K562 (cell line): ENCODE measurements around the gene GABRR1. TPM values are rescaled to one million over a fixed set of nuclear protein-coding genes. Genes with fewer than 3 reads are reported as not detected.

Source experiments
- ATAC-seq: fragments of 200-7000 bp; cut with Tn5 transposase; 3 replicates; pipeline ENCODE4 v1.9.1; 2020; ENCODE audit warnings: moderate library complexity
- BruUV-seq: library from RNA; stranded (reverse); fragments of 400-500 nt; replicated peaks from 2 replicates; lab custom pipeline; 2021; lab: Mats Ljungman, UMichigan
- CTCF ChIA-PET: fragments of 300-600 bp; formaldehyde crosslinking; extraction: SDS; loops from one replicate; lab custom pipeline; 2021; ENCODE audit warnings: low intra/inter-chr PET ratio; lab: Yijun Ruan, JAX
- POLR2A ChIA-PET: fragments of 300-600, 350-650 bp; sonication (Branson Sonifier 250); formaldehyde crosslinking; extraction: SDS; loops from one replicate; lab custom pipeline; 2021; ENCODE audit warnings: antibody characterized with exemption, inconsistent platforms; lab: Yijun Ruan, JAX
- DNase-seq, 4 experiments: peaks; one replicate each; pipeline versions ENCODE4 v3.0.0 to v3.0.0-alpha.2; 2011 to 2018; ENCODE audit warnings: low spot score in 3 of 4, mixed read lengths in 3 of 4; ENCODE audit errors: extremely low read depth in 1 of 4
- FAIRE-seq: peaks from 2 replicates; lab custom pipeline; 2011; peaks lifted over from hg19 to GRCh38; lab: Jason Lieb, UNC
- H2AFZ ChIP-seq: 2 replicates; pipeline ENCODE4 v1.6.0; 2011; ENCODE audit warnings: low read depth, low read length, control low read depth, inconsistent platforms
- H3K27ac ChIP-seq: fragments of 200-600 bp; 3 replicates; pipeline ENCODE4 v1.8.0; 2011; ENCODE audit warnings: low read depth, mild to moderate bottlenecking, control low read depth, inconsistent platforms, low read length, moderate library complexity, mixed read lengths; ENCODE audit errors: extremely low read depth
- H3K27me3 ChIP-seq, 2 experiments: fragments of 300-600 bp in 1 of 2; 2 replicates in 1 of 2; 3 replicates in 1 of 2; pipeline versions ENCODE4 v1.6.0 to v1.8.0; 2011; ENCODE audit warnings: inconsistent platforms in 2 of 2, low read length in 2 of 2, mild to moderate bottlenecking in 1 of 2, mixed read lengths in 1 of 2, moderate library complexity in 1 of 2; ENCODE audit not compliant: control insufficient read depth in 2 of 2, insufficient read depth in 2 of 2
- H3K36me3 ChIP-seq: fragments of 300-600 bp; 3 replicates; pipeline ENCODE4 v1.8.0; 2011; ENCODE audit warnings: mild to moderate bottlenecking, low read length, inconsistent platforms; ENCODE audit not compliant: control insufficient read depth, insufficient read depth
- H3K4me1 ChIP-seq, 2 experiments: fragments of 200-600 bp in 1 of 2; replicated peaks in 1 of 2; 2 replicates in 1 of 2; 3 replicates in 1 of 2; pipeline versions ENCODE4 v1.5.1 to v1.8.0; 2011; ENCODE audit warnings: inconsistent platforms in 2 of 2, low read length in 2 of 2, mild to moderate bottlenecking in 1 of 2, mixed read lengths in 1 of 2, moderate library complexity in 1 of 2; ENCODE audit not compliant: control insufficient read depth in 2 of 2, insufficient read depth in 2 of 2
- H3K4me2 ChIP-seq: 2 replicates; pipeline ENCODE4 v1.6.1; 2011; ENCODE audit warnings: low read length, control low read depth, inconsistent platforms, mixed read lengths; ENCODE audit not compliant: insufficient read depth
- H3K4me3 ChIP-seq: fragments of 200-600 bp; sonication (generic), shearing (Covaris generic); 2 replicates; pipeline ENCODE4 v1.5.1; 2016; ENCODE audit warnings: control low read depth, inconsistent platforms
- H3K79me2 ChIP-seq: fragments of 200-600 bp; 3 replicates; pipeline ENCODE4 v1.8.0; 2011; ENCODE audit warnings: low read length, inconsistent platforms; ENCODE audit not compliant: control insufficient read depth, insufficient read depth
- H3K9ac ChIP-seq, 2 experiments: 2 replicates each; pipeline versions ENCODE4 v1.6.0 to v1.6.1; 2011; ENCODE audit warnings: low read depth in 2 of 2, low read length in 2 of 2, control low read depth in 1 of 2, inconsistent platforms in 1 of 2, mild to moderate bottlenecking in 1 of 2, mixed read lengths in 1 of 2; ENCODE audit not compliant: insufficient read depth in 1 of 2
- H3K9me1 ChIP-seq: one replicate; pipeline ENCODE4 v1.6.0; 2011; ENCODE audit warnings: inconsistent platforms, mild to moderate bottlenecking, low read length, moderate library complexity; ENCODE audit not compliant: control insufficient read depth, insufficient read depth
- H3K9me3 ChIP-seq: replicated peaks from 2 replicates; pipeline ENCODE4 v1.5.1; 2011; ENCODE audit warnings: low read depth, low read length, inconsistent platforms; ENCODE audit not compliant: control insufficient read depth, insufficient read depth
- H4K20me1 ChIP-seq: replicated peaks from 2 replicates; pipeline ENCODE4 v1.6.1; 2011; ENCODE audit warnings: low read length, inconsistent platforms, mixed read lengths; ENCODE audit not compliant: control insufficient read depth, insufficient read depth
- CBX3 ChIP-seq, 2 experiments: IDR thresholded peaks; 1 replicate in 1 of 2; 2 replicates in 1 of 2; pipeline ENCODE4 v1.6.1; 2012; ENCODE audit warnings: inconsistent platforms in 2 of 2, low read length in 2 of 2, borderline replicate concordance in 1 of 2, control low read depth in 1 of 2
- ESRRB ChIP-seq: fragments of 250-450 bp; sonication (Bioruptor Pico); IDR thresholded peaks from 2 replicates; pipeline ENCODE4 v1.5.0; 2020; ENCODE audit warnings: mild to moderate bottlenecking, moderate library complexity, borderline replicate concordance
- FOXK2 ChIP-seq, 2 experiments: fragments of 450-650 bp; IDR thresholded peaks in 1 of 2; conservative IDR thresholded peaks in 1 of 2; 2 replicates each; pipeline ENCODE4 v1.6.1; 2016; ENCODE audit warnings: low read depth in 2 of 2, mild to moderate bottlenecking in 1 of 2
- GTF2E2 ChIP-seq: fragments of 200-800 bp; sonication (Bioruptor generic); IDR thresholded peaks from 2 replicates; pipeline ENCODE4 v1.6.1; 2016; ENCODE audit warnings: missing genetic modification characterization, missing compliant biosample characterization
- HDGF ChIP-seq: fragments of 450-650 bp; IDR thresholded peaks from 2 replicates; pipeline ENCODE4 v1.6.1; 2016
- POLR2AphosphoS2 ChIP-seq: IDR thresholded peaks from 2 replicates; pipeline ENCODE4 v1.6.1; 2012; ENCODE audit warnings: low read length, improper control_type of control experiment
- PTRF ChIP-seq: fragments of 450-650 bp; IDR thresholded peaks from 2 replicates; pipeline ENCODE4 v1.6.1; 2016; ENCODE audit warnings: mild to moderate bottlenecking, missing genetic modification characterization, missing compliant biosample characterization
- RBM34 ChIP-seq: fragments of 200-400 bp; formaldehyde crosslinking; IDR thresholded peaks from 2 replicates; pipeline ENCODE4 v1.6.1; 2018; ENCODE audit warnings: low read length, borderline replicate concordance; ENCODE audit not compliant: insufficient read depth
- ZNF764 ChIP-seq: fragments of 250-450 bp; sonication (Bioruptor Pico); IDR thresholded peaks from 2 replicates; pipeline ENCODE4 v1.4.0; 2020; ENCODE audit warnings: low read depth, mild to moderate bottlenecking, moderate library complexity
- WGBS: fragments of 100-300 bp; shearing (Covaris generic); methylation state at CpG from one replicate; pipeline ENCODE4 v1.1.6; 2016; ENCODE audit warnings: low coverage, mixed read lengths; ENCODE audit not compliant: insufficient coverage; ENCODE audit errors: missing lambda C conversion rate; 5-methylcytosine and 5-hydroxymethylcytosine counted together
- in situ Hi-C: fragments of 300-500 bp; cut with MboI; formaldehyde crosslinking; loops from 4 replicates; pipeline ENCODE4 v1.15.0; 2018; ENCODE audit warnings: inconsistent platforms, mixed read lengths
- intact Hi-C: fragments of 100-400 bp; cut with micrococcal nuclease; formaldehyde crosslinking; loops from 2 replicates; pipeline ENCODE4 v1.14.2; 2022
- polyA plus RNA-seq, 8 experiments: library from polyadenylated mRNA; depleted of rRNA in 4 of 8; stranded (reverse) in 5 of 8; unstranded in 3 of 8; fragments of >200 nt; fragmentation: Nextera tagmentation in 2 of 8; fragmentation: Illumina TruSeq in 1 of 8; extraction: Ambion mirVana in 2 of 8; extraction: Trizol in 1 of 8; gene quantifications; 2 replicates each; pipeline versions ENCODE4 v1.2.1 to v1.2.3, GENCODE V29; 2011 to 2014; ENCODE audit warnings: inconsistent platforms in 1 of 8, missing spikeins in 1 of 8
- total RNA-seq, 7 experiments: library from RNA; depleted of rRNA in 6 of 7; stranded (reverse); fragments of >200 nt in 6 of 7; fragmentation: Illumina TruSeq in 2 of 7; extraction: Trizol in 2 of 7; gene quantifications; 2 replicates each; pipeline versions ENCODE4 v1.2.1 to v1.2.3, GENCODE V29; 2011 to 2021; ENCODE audit warnings: low replicate concordance in 1 of 7
- TF ChIP-seq, protein P1 (sequence below): fragments of 150-350 bp; conservative IDR thresholded peaks from 2 replicates; pipeline ENCODE4 v1.6.1; 2014; ENCODE audit warnings: low read length
- TF ChIP-seq, protein P2 (sequence below): fragments of 250-450 bp; sonication (Bioruptor Pico); IDR thresholded peaks from 2 replicates; pipeline ENCODE4 v1.5.0; 2021
- TF ChIP-seq, protein P3 (sequence below): fragments of 450-650 bp; IDR thresholded peaks from 2 replicates; pipeline ENCODE4 v1.6.1; 2017; ENCODE audit warnings: antibody characterized with exemption
- TF ChIP-seq, protein P4 (sequence below): fragments of 250-450 bp; sonication (Bioruptor Pico); IDR thresholded peaks from 2 replicates; pipeline ENCODE4 v1.8.0; 2021; ENCODE audit warnings: moderate library complexity, mild to moderate bottlenecking, inconsistent platforms

Gene GABRR1
- total and polyA plus RNA-seq, 9 of the 15 experiments (the other 6 are each of a cell fraction or from before 2014, with no cell fraction given), result not detected

DNA sequence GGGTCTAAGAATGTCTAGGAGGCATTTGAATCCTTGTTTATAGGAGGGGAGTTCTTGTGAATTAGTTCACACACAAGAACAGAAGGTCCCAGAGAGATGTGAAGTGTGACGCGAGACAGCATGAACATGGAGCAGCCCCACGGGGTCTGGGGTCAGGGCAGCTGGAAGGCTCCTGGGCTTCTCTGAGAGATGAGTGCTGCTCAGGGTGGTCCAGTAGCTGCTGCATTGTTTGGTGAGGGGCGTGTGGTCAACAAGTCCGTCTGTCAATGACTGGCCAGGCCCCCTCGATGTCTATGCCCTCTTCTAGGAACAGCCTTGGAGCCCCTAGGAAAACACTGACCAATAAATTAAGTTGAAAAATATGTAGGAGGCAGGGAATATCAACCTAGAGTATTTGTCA lies 40.2 kb upstream of the GABRR1 start (continued):
- TF ChIP-seq, protein P1, sequence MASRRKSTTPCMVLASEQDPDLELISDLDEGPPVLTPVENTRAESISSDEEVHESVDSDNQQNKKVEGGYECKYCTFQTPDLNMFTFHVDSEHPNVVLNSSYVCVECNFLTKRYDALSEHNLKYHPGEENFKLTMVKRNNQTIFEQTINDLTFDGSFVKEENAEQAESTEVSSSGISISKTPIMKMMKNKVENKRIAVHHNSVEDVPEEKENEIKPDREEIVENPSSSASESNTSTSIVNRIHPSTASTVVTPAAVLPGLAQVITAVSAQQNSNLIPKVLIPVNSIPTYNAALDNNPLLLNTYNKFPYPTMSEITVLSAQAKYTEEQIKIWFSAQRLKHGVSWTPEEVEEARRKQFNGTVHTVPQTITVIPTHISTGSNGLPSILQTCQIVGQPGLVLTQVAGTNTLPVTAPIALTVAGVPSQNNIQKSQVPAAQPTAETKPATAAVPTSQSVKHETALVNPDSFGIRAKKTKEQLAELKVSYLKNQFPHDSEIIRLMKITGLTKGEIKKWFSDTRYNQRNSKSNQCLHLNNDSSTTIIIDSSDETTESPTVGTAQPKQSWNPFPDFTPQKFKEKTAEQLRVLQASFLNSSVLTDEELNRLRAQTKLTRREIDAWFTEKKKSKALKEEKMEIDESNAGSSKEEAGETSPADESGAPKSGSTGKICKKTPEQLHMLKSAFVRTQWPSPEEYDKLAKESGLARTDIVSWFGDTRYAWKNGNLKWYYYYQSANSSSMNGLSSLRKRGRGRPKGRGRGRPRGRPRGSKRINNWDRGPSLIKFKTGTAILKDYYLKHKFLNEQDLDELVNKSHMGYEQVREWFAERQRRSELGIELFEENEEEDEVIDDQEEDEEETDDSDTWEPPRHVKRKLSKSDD, result no peak
- TF ChIP-seq, protein P2, sequence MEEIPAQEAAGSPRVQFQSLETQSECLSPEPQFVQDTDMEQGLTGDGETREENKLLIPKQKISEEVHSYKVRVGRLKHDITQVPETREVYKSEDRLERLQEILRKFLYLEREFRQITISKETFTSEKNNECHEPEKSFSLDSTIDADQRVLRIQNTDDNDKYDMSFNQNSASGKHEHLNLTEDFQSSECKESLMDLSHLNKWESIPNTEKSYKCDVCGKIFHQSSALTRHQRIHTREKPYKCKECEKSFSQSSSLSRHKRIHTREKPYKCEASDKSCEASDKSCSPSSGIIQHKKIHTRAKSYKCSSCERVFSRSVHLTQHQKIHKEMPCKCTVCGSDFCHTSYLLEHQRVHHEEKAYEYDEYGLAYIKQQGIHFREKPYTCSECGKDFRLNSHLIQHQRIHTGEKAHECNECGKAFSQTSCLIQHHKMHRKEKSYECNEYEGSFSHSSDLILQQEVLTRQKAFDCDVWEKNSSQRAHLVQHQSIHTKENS (CRISPR knock-in tag), result no peak
- TF ChIP-seq POLR2AphosphoS2 (no peak), ZNF764 (CRISPR knock-in tag) (no peak)
- TF ChIP-seq, all 486 proteins: peak for 0

DNA sequence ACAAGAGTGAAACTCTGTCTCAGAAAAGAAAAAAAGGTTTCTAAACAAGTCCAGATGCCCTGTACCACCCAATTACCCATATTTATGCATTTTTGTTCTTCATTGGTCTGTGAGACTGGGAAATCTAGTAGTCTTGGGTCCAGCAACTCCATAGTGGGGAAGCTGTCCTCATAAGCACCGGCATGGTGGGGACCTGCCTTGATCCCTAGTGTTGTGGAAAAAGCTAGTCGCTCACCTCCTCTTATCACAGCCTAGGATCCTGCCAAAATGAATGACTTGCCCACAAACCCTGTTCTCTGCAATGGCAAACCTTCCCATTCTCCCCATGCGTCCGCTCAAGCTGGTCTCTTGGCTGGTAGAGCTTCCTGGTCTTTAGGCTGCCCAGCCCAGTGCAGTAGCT lies 38.3 kb upstream of the GABRR1 start:
- peaks cover 7 to 14% of the 10 kb centered on the region in 2 experiments; a peak in 4 of 5 replicates for H3K27me3 ChIP-seq
- no peak overlapping the region for H2AFZ ChIP-seq
- in situ Hi-C loops (no loop called here), intact Hi-C loops (no loop called here)
- WGBS, result 6% methylated on average over 4 of the region's 4 CpGs
- H3K9ac ChIP-seq, result no peak overlapping the region
- no peaks in the 10 kb centered on the region for H3K9me1 ChIP-seq
- no TSS peak for BruUV-seq
- FAIRE-seq (no peak), DNase-seq (no peak), ATAC-seq (no peak)
- H4K20me1 ChIP-seq, result no peaks in the 10 kb centered on the region
- ChIA-PET CTCF (no interaction called here), POLR2A (no interaction called here)
- H3K36me3 ChIP-seq, result no peaks in the 10 kb centered on the region
- no peak overlapping the region for H3K4me3 ChIP-seq
- no peaks in the 10 kb centered on the region for H3K9me3 ChIP-seq
- H3K79me2 ChIP-seq, result no peaks in the 10 kb centered on the region
- H3K27ac ChIP-seq, result no peak overlapping the region
- peaks cover under 1 to 2% of the 10 kb centered on the region in 2 experiments; a peak in 4 of 5 replicates for H3K4me1 ChIP-seq
- H3K4me2 ChIP-seq, result no peak overlapping the region
- TF ChIP-seq ESRRB (no peak), CBX3 (IDR thresholded peaks at IDR 0.05; ENCODE audit: borderline replicate concordance in 1 of 2, low read length in 2 of 2) (no peak), RBM34 (no peak), PTRF (tag) (no peak), HDGF (no peak), FOXK2 (conservative IDR thresholded peaks at IDR 0.05 in 1 of 2, IDR thresholded peaks at IDR 0.05 in 1 of 2; ENCODE audit: low read depth in 2 of 2) (no peak), GTF2E2 (tag) (no peak)
- TF ChIP-seq, protein P3, sequence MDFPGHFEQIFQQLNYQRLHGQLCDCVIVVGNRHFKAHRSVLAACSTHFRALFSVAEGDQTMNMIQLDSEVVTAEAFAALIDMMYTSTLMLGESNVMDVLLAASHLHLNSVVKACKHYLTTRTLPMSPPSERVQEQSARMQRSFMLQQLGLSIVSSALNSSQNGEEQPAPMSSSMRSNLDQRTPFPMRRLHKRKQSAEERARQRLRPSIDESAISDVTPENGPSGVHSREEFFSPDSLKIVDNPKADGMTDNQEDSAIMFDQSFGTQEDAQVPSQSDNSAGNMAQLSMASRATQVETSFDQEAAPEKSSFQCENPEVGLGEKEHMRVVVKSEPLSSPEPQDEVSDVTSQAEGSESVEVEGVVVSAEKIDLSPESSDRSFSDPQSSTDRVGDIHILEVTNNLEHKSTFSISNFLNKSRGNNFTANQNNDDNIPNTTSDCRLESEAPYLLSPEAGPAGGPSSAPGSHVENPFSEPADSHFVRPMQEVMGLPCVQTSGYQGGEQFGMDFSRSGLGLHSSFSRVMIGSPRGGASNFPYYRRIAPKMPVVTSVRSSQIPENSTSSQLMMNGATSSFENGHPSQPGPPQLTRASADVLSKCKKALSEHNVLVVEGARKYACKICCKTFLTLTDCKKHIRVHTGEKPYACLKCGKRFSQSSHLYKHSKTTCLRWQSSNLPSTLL, result no peak
- TF ChIP-seq, protein P4, sequence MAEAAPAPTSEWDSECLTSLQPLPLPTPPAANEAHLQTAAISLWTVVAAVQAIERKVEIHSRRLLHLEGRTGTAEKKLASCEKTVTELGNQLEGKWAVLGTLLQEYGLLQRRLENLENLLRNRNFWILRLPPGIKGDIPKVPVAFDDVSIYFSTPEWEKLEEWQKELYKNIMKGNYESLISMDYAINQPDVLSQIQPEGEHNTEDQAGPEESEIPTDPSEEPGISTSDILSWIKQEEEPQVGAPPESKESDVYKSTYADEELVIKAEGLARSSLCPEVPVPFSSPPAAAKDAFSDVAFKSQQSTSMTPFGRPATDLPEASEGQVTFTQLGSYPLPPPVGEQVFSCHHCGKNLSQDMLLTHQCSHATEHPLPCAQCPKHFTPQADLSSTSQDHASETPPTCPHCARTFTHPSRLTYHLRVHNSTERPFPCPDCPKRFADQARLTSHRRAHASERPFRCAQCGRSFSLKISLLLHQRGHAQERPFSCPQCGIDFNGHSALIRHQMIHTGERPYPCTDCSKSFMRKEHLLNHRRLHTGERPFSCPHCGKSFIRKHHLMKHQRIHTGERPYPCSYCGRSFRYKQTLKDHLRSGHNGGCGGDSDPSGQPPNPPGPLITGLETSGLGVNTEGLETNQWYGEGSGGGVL (CRISPR knock-in tag), result no peak
